Fibroblast of villous mesenchyme (primary cell): ENCODE measurements around the gene SHBG. TPM values are rescaled to one million over a fixed set of nuclear protein-coding genes. Genes with fewer than 3 reads are reported as not detected.
A peak's percentile ranks its signal among the peaks of the same experiment; 100 is the strongest.

Experiments
- DNase-seq: peaks from one replicate; pipeline ENCODE4 v3.0.0-alpha.2; 2010; ENCODE audit warnings: low read depth
- H3K4me3 ChIP-seq: 2 replicates; pipeline ENCODE4 v1.5.1; 2011; ENCODE audit warnings: low read depth, mild to moderate bottlenecking, low read length
- total RNA-seq: library from RNA; depleted of rRNA; stranded (reverse); fragments of >200 nt; gene quantifications from 2 replicates; pipeline ENCODE4 v1.2.3, GENCODE V29; 2012
- TF ChIP-seq, protein P1 (sequence below): IDR thresholded peaks from 2 replicates; pipeline ENCODE4 v1.5.1; 2012; ENCODE audit warnings: low read depth, mild to moderate bottlenecking, low read length; ENCODE audit not compliant: insufficient read depth

SHBG gene
- total RNA-seq, 1 donor, result 0.86 TPM

DNA sequence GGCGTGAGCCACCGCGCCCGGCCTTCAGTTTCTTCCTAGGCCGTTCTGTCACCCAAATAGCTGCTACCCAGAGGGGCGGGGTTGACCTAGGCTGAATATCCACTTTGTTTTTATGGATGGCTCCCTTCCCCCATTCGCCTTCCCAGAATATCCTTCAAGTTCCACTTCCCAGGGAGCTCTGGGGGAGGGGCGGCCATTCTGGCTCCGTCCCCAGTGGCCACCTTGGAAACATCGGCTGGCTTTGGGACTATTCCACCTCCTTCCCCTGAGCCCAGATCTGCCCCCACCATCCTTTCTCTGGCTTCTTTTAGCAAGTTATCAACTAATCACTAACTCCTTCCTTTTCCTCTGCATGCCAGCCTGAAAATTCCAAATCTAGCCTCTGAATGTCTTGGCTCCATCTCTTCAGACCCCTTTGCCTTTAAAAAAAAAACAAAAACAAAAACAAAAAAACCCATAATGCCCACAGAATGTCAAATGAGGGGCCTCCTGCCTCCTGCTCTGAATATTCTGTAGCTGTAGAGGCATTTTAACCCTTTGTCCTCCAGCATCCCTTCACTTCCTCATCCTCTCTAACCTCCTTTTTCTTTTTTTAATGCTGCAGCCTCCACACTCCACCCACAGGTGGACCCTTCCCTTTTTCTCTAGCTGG is 27.1 kb downstream of the SHBG start:
- peak; percentile 21 for DNase-seq
- H3K4me3 ChIP-seq, result no peak overlapping the region
- TF ChIP-seq, protein P1, sequence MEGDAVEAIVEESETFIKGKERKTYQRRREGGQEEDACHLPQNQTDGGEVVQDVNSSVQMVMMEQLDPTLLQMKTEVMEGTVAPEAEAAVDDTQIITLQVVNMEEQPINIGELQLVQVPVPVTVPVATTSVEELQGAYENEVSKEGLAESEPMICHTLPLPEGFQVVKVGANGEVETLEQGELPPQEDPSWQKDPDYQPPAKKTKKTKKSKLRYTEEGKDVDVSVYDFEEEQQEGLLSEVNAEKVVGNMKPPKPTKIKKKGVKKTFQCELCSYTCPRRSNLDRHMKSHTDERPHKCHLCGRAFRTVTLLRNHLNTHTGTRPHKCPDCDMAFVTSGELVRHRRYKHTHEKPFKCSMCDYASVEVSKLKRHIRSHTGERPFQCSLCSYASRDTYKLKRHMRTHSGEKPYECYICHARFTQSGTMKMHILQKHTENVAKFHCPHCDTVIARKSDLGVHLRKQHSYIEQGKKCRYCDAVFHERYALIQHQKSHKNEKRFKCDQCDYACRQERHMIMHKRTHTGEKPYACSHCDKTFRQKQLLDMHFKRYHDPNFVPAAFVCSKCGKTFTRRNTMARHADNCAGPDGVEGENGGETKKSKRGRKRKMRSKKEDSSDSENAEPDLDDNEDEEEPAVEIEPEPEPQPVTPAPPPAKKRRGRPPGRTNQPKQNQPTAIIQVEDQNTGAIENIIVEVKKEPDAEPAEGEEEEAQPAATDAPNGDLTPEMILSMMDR, result no peak

DNA sequence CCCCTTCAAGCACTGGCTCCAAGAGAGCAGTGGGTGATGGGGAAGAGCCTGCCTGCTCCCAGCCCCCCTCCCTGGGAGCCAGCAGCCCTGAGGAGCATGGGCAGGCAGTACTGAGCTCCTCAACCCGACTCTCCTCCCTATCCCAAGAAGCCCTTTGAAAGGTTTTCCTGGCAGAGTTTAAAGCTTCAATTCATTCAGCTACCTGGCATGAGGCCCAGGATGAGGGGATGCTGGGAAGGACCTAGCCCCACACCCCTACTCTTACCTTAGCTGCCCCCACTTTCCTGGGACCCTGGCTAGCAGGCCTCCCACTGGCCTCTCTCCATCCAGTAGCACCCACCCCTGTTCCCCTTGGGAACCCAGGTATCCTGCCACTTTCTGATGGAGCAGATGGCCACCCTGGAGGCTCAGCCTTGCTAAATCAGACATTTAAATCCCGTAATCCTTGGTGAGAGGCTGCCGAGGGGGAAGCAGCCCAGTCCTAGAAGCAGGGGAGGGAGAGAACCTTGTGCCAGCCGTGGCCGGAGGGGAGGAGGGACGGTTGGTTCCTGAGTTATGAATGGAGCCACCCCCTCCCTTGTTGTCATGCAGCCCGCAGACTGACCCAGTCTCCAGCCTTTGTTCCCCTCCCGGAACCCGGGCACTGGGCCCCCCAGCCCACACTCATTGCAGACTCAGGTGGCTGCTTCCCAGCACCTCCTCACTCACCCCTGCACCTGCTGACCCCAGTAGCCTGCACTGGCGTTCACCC is 37.9 kb downstream of the SHBG start:
- TF ChIP-seq, protein P1, result no peak
- H3K4me3 ChIP-seq, result no peak overlapping the region
- DNase-seq, result no peak

DNA sequence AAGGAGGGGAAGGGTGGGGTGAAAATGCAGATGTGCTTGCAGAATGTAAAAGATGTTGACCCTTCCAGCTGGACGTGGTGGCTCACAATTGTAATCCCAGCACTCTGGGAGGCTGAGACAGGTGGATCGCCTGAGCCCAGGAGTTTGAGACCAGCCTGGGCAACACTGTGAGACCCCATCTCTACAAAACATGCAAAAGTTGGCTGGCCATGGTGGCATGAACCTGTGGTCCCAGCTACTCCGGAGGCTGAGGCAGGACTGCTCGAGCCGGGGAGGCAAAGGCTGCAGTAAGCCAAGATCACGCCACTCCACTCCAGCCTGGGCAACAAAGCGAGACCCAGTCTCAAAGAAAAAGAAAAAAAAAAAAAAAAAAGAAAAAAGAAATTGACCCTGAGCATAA is 38.5 kb downstream of the SHBG start:
- no peak overlapping the region for H3K4me3 ChIP-seq
- DNase-seq, result no peak
- TF ChIP-seq, protein P1, result no peak

DNA sequence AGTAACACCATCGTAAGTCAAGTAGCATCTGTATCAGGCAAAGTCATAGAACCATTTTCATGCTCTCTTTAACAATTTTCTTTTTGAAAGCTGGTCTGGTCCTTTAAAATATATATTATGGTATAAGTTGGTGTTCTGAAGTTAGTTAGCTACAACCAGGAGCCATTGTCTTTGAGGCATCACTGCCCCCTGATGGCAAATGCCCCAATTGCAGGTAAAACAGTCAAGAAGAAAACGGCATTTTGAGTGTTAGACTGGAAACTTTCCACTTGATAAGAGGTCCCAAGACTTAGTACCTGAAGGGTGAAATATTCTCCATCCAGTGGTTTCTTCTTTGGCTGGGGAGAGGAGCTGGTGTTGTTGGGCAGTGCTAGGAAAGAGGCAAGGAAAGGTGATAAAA is 43.3 kb downstream of the SHBG start:
- TF ChIP-seq, protein P1, result peak; percentile 11
- DNase-seq, result no peak
- no peak overlapping the region for H3K4me3 ChIP-seq

DNA sequence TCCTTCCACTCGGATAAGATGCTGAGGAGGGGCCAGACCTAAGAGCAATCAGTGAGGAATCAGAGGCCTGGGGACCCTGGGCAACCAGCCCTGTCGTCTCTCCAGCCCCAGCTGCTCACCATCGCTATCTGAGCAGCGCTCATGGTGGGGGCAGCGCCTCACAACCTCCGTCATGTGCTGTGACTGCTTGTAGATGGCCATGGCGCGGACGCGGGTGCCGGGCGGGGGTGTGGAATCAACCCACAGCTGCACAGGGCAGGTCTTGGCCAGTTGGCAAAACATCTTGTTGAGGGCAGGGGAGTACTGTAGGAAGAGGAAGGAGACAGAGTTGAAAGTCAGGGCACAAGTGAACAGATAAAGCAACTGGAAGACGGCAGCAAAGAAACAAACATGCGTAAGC is 45.0 kb downstream of the SHBG start:
- H3K4me3 ChIP-seq, result no peak overlapping the region
- DNase-seq, result no peak
- TF ChIP-seq, protein P1, result no peak

DNA sequence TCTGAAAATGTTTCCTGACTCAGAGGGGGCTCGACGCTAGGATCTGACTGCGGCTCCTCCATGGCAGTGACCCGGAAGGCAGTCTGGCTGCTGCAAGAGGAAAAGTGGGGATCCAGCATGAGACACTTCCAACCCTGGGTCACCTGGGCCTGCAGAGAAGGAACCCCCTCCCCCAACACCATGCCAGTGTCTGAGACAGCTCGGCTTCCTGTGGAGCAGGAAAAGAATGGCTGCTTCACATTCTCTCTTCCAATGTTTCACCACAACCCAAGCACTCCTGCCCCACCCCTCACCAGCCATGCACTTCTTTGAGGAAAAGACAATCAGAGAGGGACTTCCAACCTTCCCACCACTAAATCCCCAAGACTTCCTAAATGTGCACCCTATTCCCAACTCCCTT is 46.6 kb downstream of the SHBG start:
- no peak overlapping the region for H3K4me3 ChIP-seq
- TF ChIP-seq, protein P1, result no peak
- no peak for DNase-seq
